Psoas muscle (tissue), 8 donors: ENCODE results near the gene PLEKHM2. TPM values are rescaled to one million over a fixed set of nuclear protein-coding genes. Genes with fewer than 3 reads are reported as not detected.

Experiments used
- ATAC-seq, 4 donors: fragments of 200-7000 bp; cut with Tn5 transposase; one replicate each; pipeline ENCODE4 v1.9.1; 2020; ENCODE audit warnings: moderate library complexity in 3 of 4, mild to moderate bottlenecking in 2 of 4
- DNase-seq, 2 donors: peaks; one replicate each; pipeline ENCODE4 v3.0.0-alpha.2; 2020
- H3K27ac ChIP-seq: fragments of 200-600 bp; one replicate; pipeline ENCODE4 v1.8.0; 2022
- H3K27me3 ChIP-seq, 3 donors: fragments of 200-600 bp in 1 of 3; one replicate each; pipeline versions ENCODE4 v1.6.1 to v1.8.0; 2013 to 2022; ENCODE audit warnings: low read length in 2 of 3, mild to moderate bottlenecking in 2 of 3, moderate library complexity in 1 of 3; ENCODE audit not compliant: insufficient read depth in 3 of 3
- H3K36me3 ChIP-seq, 2 donors: fragments of 200-600 bp in 1 of 2; one replicate each; pipeline versions ENCODE4 v1.6.1 to v1.8.0; 2013 to 2022; ENCODE audit warnings: low read depth in 1 of 2, mild to moderate bottlenecking in 1 of 2, moderate library complexity in 1 of 2; ENCODE audit not compliant: insufficient read depth in 1 of 2
- H3K4me1 ChIP-seq: fragments of 200-600 bp; one replicate; pipeline ENCODE4 v1.8.0; 2022
- H3K4me3 ChIP-seq: fragments of 200-600 bp; one replicate; pipeline ENCODE4 v1.8.0; 2022; ENCODE audit warnings: mild to moderate bottlenecking
- H3K9me3 ChIP-seq: fragments of 200-600 bp; one replicate; pipeline ENCODE4 v1.8.0; 2022
- WGBS, 3 donors: extraction: QIAGEN DNeasy Blood & Tissue Kit; methylation state at CpG; one replicate each; pipeline versions ENCODE4 v1.1.6 to v1.1.7; 2013; 5-methylcytosine and 5-hydroxymethylcytosine counted together
- intact Hi-C, 2 donors: fragments of 100-400 bp; cut with DNase I; formaldehyde crosslinking; loops; one replicate each; pipeline versions ENCODE4 v1.11.0 to v1.14.2; 2022
- polyA plus RNA-seq, 3 donors: library from polyadenylated mRNA; stranded (reverse); fragments of 200-250 nt; gene quantifications; one replicate each; pipeline ENCODE4 v1.2.3, GENCODE V29; 2013
- total RNA-seq, 4 donors: library from RNA; stranded (reverse); fragmentation: NEBNext Ultra II Directional in 2 of 4; extraction: Animal tissue kit (Norgen Biotek cat#: 25700) in 2 of 4; gene quantifications; one replicate each; pipeline versions ENCODE4 v1.2.1 to v1.2.4, GENCODE V29; 2021 to 2023
- TF ChIP-seq, protein P1 (sequence below): fragments of 200-600 bp; IDR thresholded peaks from one replicate; pipeline ENCODE4 v1.8.0; 2022; ENCODE audit warnings: antibody characterized with exemption
- donor health status: healthy with polysubstance abuse.
- donor health status: DM: no; HTN: no; CAD: no; lungs with moderate emphysema.
- donor health status: Bipolar disorder and iron deficiency.
- donor health status: healthy.
- donor health status: DM: yes; HTN: yes; CAD: no.
- donor health status: DM: no; HTN: no; CAD: no.
- donor health status: DM: no; HTN: no; CAD: no.
- donor health status: DM: yes; HTN: yes; CAD: no.

PLEKHM2 gene
- total and polyA plus RNA-seq, 7 donors: 78.1 to 177 (median 148) TPM

DNA sequence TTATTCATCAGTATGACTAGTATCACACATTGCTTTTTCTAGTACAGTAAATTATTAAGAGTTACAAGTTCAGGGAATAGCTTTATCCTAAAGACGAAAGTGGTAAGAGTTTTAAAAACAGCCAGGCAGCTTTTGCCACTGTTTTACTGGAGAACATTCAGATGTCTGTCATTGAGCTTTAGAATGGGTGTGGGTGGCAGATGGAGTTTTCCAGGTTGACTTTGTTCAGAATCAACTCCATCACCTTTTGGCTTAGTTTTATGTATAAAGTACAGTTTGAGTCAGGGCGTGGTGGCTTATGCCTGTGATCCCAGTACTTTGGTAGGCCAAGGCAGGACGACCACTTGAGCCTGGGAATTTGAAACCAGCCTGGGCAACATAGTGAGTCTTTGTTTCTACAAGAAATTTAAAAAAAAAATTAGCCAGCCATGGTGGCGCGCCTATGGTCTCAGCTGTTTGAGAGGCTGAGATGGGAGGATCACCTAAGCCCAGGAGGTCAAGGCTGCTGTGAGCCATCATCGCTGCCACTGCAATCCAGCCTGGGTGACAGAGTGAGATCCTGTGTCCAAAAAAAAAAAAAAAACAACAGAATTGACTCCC, 29.9 kb upstream of the PLEKHM2 start:
- TF ChIP-seq, protein P1, sequence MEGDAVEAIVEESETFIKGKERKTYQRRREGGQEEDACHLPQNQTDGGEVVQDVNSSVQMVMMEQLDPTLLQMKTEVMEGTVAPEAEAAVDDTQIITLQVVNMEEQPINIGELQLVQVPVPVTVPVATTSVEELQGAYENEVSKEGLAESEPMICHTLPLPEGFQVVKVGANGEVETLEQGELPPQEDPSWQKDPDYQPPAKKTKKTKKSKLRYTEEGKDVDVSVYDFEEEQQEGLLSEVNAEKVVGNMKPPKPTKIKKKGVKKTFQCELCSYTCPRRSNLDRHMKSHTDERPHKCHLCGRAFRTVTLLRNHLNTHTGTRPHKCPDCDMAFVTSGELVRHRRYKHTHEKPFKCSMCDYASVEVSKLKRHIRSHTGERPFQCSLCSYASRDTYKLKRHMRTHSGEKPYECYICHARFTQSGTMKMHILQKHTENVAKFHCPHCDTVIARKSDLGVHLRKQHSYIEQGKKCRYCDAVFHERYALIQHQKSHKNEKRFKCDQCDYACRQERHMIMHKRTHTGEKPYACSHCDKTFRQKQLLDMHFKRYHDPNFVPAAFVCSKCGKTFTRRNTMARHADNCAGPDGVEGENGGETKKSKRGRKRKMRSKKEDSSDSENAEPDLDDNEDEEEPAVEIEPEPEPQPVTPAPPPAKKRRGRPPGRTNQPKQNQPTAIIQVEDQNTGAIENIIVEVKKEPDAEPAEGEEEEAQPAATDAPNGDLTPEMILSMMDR: no peak
- Histone ChIP-seq H3K4me1 (peaks cover 33% of the 10 kb centered on the region), H3K9me3 (no peaks in the 10 kb centered on the region), H3K27ac (peak overlapping the region; percentile 78), H3K4me3 (no peak overlapping the region), H3K27me3 (no peaks in the 10 kb centered on the region), H3K36me3 (peaks cover 2 to 90% of the 10 kb centered on the region in 2 donors)
- ATAC-seq (no peak), DNase-seq (no peak)
- intact Hi-C loops: no loop called here
- 76 to 83% (median 80%) methylated on average over 6 of the region's 6 CpGs for WGBS, 3 donors

DNA sequence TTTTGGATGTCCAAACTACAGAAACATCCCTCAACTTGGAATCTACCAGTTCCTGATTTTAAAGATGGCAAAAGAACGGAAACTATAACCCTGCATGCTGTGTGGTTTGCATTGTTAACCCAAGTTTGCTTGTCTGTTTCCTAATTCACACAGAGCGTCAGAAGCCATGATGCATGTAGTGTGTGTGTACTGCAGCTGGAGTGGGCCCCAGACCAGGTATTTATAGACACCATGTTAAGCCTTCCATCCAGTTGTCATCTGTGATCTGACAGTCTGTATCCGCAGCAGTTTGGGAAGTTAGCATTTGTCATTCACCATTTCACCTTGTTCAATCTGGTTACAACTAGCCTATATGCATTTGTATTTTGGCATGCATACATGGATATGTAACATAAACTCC, 27.7 kb upstream of the PLEKHM2 start:
- ATAC-seq (peak; percentile 89 to 97 (median 96)), DNase-seq (no peak)
- no peaks in the 10 kb centered on the region for H3K27me3 ChIP-seq
- H3K4me1 ChIP-seq: peaks cover 33% of the 10 kb centered on the region
- peaks cover 7 to 90% of the 10 kb centered on the region in 2 donors for H3K36me3 ChIP-seq
- intact Hi-C loops: no loop called here
- H3K4me3 ChIP-seq: no peak overlapping the region
- no peaks in the 10 kb centered on the region for H3K9me3 ChIP-seq
- peak overlapping the region; percentile 78 for H3K27ac ChIP-seq
- TF ChIP-seq, protein P1: no peak
- 34 to 62% (median 44%) methylated on average over 3 of the region's 3 CpGs for WGBS, 3 donors

DNA sequence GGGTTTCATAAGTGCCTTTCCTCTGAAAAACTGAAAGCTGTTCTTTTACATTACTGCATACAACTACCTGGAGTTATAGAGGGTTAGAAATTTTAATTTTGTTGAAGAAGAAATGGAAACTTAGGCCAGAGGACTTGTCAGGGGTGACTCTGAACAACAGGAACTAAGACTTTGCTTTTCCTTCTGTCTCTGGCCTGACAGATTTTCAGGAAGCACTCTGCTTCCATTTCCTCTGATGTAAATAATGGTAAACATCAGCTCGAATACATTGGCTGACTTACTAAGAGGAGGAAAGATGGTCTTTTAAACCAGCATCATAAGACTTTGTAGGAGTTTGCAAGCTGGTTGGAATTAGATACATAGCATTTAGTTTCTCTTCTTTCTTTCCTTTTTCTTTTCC, 27.1 kb upstream of the PLEKHM2 start:
- TF ChIP-seq, protein P1: no peak
- Histone ChIP-seq H3K27me3 (no peaks in the 10 kb centered on the region), H3K36me3 (peaks cover 7 to 90% of the 10 kb centered on the region in 2 donors), H3K9me3 (no peaks in the 10 kb centered on the region), H3K4me1 (peaks cover 33% of the 10 kb centered on the region), H3K27ac (peak overlapping the region; percentile 78), H3K4me3 (no peak overlapping the region)
- ATAC-seq (no peak), DNase-seq (no peak)
- intact Hi-C loops: no loop called here
- 63 to 75% (median 75%) methylated on average over 1 of the region's 1 CpG for WGBS, 3 donors

DNA sequence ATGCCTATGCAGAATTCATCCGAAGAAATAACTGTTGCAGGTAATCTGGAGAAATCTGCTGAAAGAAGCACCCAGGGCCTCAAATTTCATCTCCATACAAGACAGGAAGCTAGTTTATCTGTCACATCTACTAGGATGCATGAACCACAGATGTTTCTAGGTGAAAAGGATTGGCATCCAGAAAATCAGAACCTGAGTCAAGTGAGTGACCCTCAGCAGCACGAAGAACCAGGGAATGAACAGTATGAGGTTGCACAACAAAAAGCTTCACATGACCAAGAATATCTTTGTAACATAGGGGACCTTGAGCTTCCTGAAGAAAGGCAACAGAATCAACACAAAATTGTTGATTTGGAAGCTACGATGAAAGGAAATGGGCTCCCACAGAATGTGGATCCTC, 24.0 kb upstream of the PLEKHM2 start:
- no peak overlapping the region for H3K4me3 ChIP-seq
- DNase-seq: no peak
- no peak for ATAC-seq
- no peaks in the 10 kb centered on the region for H3K9me3 ChIP-seq
- intact Hi-C loops: no loop called here
- no peaks in the 10 kb centered on the region for H3K27me3 ChIP-seq
- peaks cover 7 to 83% of the 10 kb centered on the region in 2 donors for H3K36me3 ChIP-seq
- WGBS, 3 donors: 78 to 85% (median 83%) methylated on average over 3 of the region's 3 CpGs
- no peak overlapping the region for H3K27ac ChIP-seq
- H3K4me1 ChIP-seq: peaks cover 32% of the 10 kb centered on the region
- TF ChIP-seq, protein P1: no peak

DNA sequence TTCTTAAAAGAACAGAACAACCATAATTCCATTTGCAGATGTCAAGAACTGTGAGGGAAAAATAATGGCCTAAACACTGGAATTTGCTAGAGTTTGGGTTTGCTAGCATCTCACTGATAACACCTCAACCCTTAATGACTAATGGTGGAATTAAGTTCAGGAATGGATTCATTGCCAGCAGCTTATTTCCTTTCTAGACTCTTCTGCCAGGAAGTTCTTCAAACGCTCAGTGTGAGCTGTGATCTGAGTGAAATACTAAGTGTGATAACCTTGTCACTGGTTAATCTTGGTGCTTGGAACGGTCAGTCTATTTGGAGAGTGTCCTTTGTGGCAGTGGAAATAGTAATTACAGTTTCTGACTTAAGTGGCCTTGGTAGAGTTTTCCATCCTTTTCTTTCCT, 21.6 kb upstream of the PLEKHM2 start:
- Histone ChIP-seq H3K4me3 (no peak overlapping the region), H3K27ac (peak overlapping the region; percentile 27), H3K36me3 (peaks cover 7 to 66% of the 10 kb centered on the region in 2 donors), H3K27me3 (no peaks in the 10 kb centered on the region), H3K9me3 (no peaks in the 10 kb centered on the region), H3K4me1 (peaks cover 16% of the 10 kb centered on the region)
- ATAC-seq (peak in 2 of 4 donors; percentile 51 to 64), DNase-seq (no peak)
- intact Hi-C loops: no loop called here
- TF ChIP-seq, protein P1: no peak
- 24 to 45% (median 25%) methylated on average over 2 of the region's 2 CpGs for WGBS, 3 donors
